SK-N-SH treated with all-trans-retinoic acid at 6 μM for 48 hours (cell line): ENCODE measurements around the gene TESMIN.

ENCODE experiments used
- ATAC-seq: fragments of 200-7000 bp; cut with Tn5 transposase; 3 replicates; pipeline ENCODE4 v1.9.1; 2020; ENCODE audit warnings: mild to moderate bottlenecking, moderate library complexity
- ARNTL ChIP-seq: fragments of 450-650 bp; formaldehyde crosslinking; IDR thresholded peaks from 2 replicates; pipeline ENCODE4 v1.5.0; 2020; ENCODE audit warnings: low read depth, mild to moderate bottlenecking, moderate library complexity, borderline replicate concordance
- BACH2 ChIP-seq: fragments of 250-450 bp; sonication (Bioruptor Pico); IDR thresholded peaks from 2 replicates; pipeline ENCODE4 v1.9.0; 2021; ENCODE audit warnings: mild to moderate bottlenecking, borderline replicate concordance
- CREB5 ChIP-seq: fragments of 250-450 bp; sonication (Bioruptor Pico); IDR thresholded peaks from 2 replicates; pipeline ENCODE4 v1.5.1; 2020; ENCODE audit warnings: low read depth, mild to moderate bottlenecking, moderate library complexity
- CSDC2 ChIP-seq: fragments of 250-450 bp; sonication (Bioruptor Pico); IDR thresholded peaks from 2 replicates; pipeline ENCODE4 v1.5.0; 2020; ENCODE audit warnings: mild to moderate bottlenecking, moderate library complexity
- CSRNP3 ChIP-seq: fragments of 250-450 bp; sonication (Bioruptor Pico); IDR thresholded peaks from 2 replicates; pipeline ENCODE4 v1.5.1; 2021; ENCODE audit warnings: mild to moderate bottlenecking, moderate library complexity
- ESRRG ChIP-seq: fragments of 250-450 bp; sonication (Bioruptor Pico); IDR thresholded peaks from 2 replicates; pipeline ENCODE4 v1.6.1; 2021; ENCODE audit warnings: mild to moderate bottlenecking
- GLIS3 ChIP-seq: fragments of 250-450 bp; sonication (Bioruptor Pico); IDR thresholded peaks from 2 replicates; pipeline ENCODE4 v1.5.0; 2020; ENCODE audit warnings: mild to moderate bottlenecking, moderate library complexity
- ISL1 ChIP-seq: fragments of 250-450 bp; sonication (Bioruptor Pico); IDR thresholded peaks from 2 replicates; pipeline ENCODE4 v2.1.2; 2022; ENCODE audit warnings: mild to moderate bottlenecking, moderate library complexity
- OSR1 ChIP-seq: fragments of 250-450 bp; sonication (Bioruptor Pico); IDR thresholded peaks from 2 replicates; pipeline ENCODE4 v1.8.0; 2022; ENCODE audit warnings: moderate library complexity, mild to moderate bottlenecking, inconsistent platforms
- PATZ1 ChIP-seq: fragments of 250-450 bp; sonication (Bioruptor Pico); IDR thresholded peaks from 2 replicates; pipeline ENCODE4 v1.8.0; 2020; ENCODE audit warnings: mild to moderate bottlenecking, moderate library complexity, borderline replicate concordance
- PPARA ChIP-seq: fragments of 250-450 bp; sonication (Bioruptor Pico); IDR thresholded peaks from 2 replicates; pipeline ENCODE4 v1.5.0; 2020; ENCODE audit warnings: mild to moderate bottlenecking, borderline replicate concordance
- RARB ChIP-seq: fragments of 250-450 bp; sonication (Bioruptor Pico); IDR thresholded peaks from 2 replicates; pipeline ENCODE4 v1.8.0; 2021; ENCODE audit warnings: mild to moderate bottlenecking, moderate library complexity
- SNAI2 ChIP-seq: fragments of 250-450 bp; sonication (Bioruptor Pico); IDR thresholded peaks from 2 replicates; pipeline ENCODE4 v1.5.0; 2020; ENCODE audit warnings: mild to moderate bottlenecking, moderate library complexity
- TCF4 ChIP-seq: fragments of 250-450 bp; sonication (Bioruptor Pico); IDR thresholded peaks from 2 replicates; pipeline ENCODE4 v1.8.0; 2021; ENCODE audit warnings: mild to moderate bottlenecking, moderate library complexity, borderline replicate concordance
- TOX ChIP-seq: fragments of 250-450 bp; sonication (Bioruptor Pico); IDR thresholded peaks from 2 replicates; pipeline ENCODE4 v1.8.0; 2021; ENCODE audit warnings: mild to moderate bottlenecking, moderate library complexity, borderline replicate concordance
- TSHZ2 ChIP-seq: fragments of 250-450 bp; sonication (Bioruptor Pico); IDR thresholded peaks from 2 replicates; pipeline ENCODE4 v1.5.0; 2020; ENCODE audit warnings: mild to moderate bottlenecking, moderate library complexity
- ZC3H10 ChIP-seq: fragments of 250-450 bp; sonication (Bioruptor Pico); IDR thresholded peaks from 2 replicates; pipeline ENCODE4 v1.5.1; 2021; ENCODE audit warnings: mild to moderate bottlenecking, moderate library complexity
- ZFP3 ChIP-seq: fragments of 250-450 bp; sonication (Bioruptor Pico); IDR thresholded peaks from 2 replicates; pipeline ENCODE4 v1.5.0; 2020; ENCODE audit warnings: mild to moderate bottlenecking, moderate library complexity
- ZFP30 ChIP-seq: fragments of 450-650 bp; formaldehyde crosslinking; IDR thresholded peaks from 2 replicates; pipeline ENCODE4 v1.5.0; 2022; ENCODE audit warnings: mild to moderate bottlenecking, moderate library complexity
- ZNF565 ChIP-seq: fragments of 450-650 bp; formaldehyde crosslinking; conservative IDR thresholded peaks from 2 replicates; pipeline ENCODE4 v1.5.0; 2020; ENCODE audit warnings: low read depth, mild to moderate bottlenecking, moderate library complexity
- ZNF70 ChIP-seq: fragments of 450-650 bp; formaldehyde crosslinking; IDR thresholded peaks from 2 replicates; pipeline ENCODE4 v1.5.0; 2020; ENCODE audit warnings: mild to moderate bottlenecking, moderate library complexity
- ZNF8 ChIP-seq: fragments of 450-650 bp; formaldehyde crosslinking; IDR thresholded peaks from 2 replicates; pipeline ENCODE4 v1.5.0; 2020; ENCODE audit warnings: mild to moderate bottlenecking, moderate library complexity

The TESMIN gene

GRCh38 chr11:68695531-68695930 is 55.8 kb downstream of the TESMIN start:
- no peak for ATAC-seq
- TF ChIP-seq ZFP3 (no peak), SNAI2 (CRISPR knock-in tag) (no peak), CSRNP3 (CRISPR knock-in tag) (no peak), CREB5 (CRISPR knock-in tag) (no peak), RARB (CRISPR knock-in tag) (no peak), ZFP30 (no peak), ISL1 (CRISPR knock-in tag) (no peak), GLIS3 (CRISPR knock-in tag) (no peak), TSHZ2 (no peak), ZNF8 (CRISPR knock-in tag) (no peak), ZNF70 (CRISPR knock-in tag) (no peak), ARNTL (no peak), OSR1 (CRISPR knock-in tag) (no peak), ESRRG (CRISPR knock-in tag) (no peak), CSDC2 (CRISPR knock-in tag) (no peak)

- no peak for ATAC-seq
- no peak for TF ChIP-seq ISL1 (CRISPR knock-in tag)
Measured at GRCh38 chr11:68694431-68695297, 56.7 kb downstream of the TESMIN start.

GRCh38 chr11:68693484-68693882 is 57.8 kb downstream of the TESMIN start:
- ATAC-seq, result no peak
- TF ChIP-seq ISL1 (CRISPR knock-in tag) (no peak), CSDC2 (CRISPR knock-in tag) (no peak), ZNF565 (CRISPR knock-in tag) (no peak), ZC3H10 (no peak), PPARA (CRISPR knock-in tag) (no peak), BACH2 (CRISPR knock-in tag) (no peak), ZFP3 (no peak), TOX (CRISPR knock-in tag) (no peak), PATZ1 (CRISPR knock-in tag) (no peak), SNAI2 (CRISPR knock-in tag) (no peak)
- TF ChIP-seq, all 23 proteins: peak for 0

- TF ChIP-seq CSRNP3 (CRISPR knock-in tag) (no peak), ZNF70 (CRISPR knock-in tag) (no peak), ISL1 (CRISPR knock-in tag) (no peak), TOX (CRISPR knock-in tag) (no peak), ARNTL (no peak), ZFP3 (no peak), TCF4 (CRISPR knock-in tag) (no peak), ZFP30 (no peak), SNAI2 (CRISPR knock-in tag) (no peak), GLIS3 (CRISPR knock-in tag) (no peak)
- ATAC-seq, result no peak
Measured at GRCh38 chr11:68692871-68693483, 58.3 kb downstream of the TESMIN start.
